Measurements from ENCODE around the gene RFX2.

Gene RFX2

GRCh38 chr19:6105444-6105843 lies 4.9 kb downstream of the RFX2 start:
- DNase-seq (ENCODE audit: extremely low read depth in 1 of 2, low read depth in 1 of 2): no peak

GRCh38 chr19:6103894-6104293 lies 6.4 kb downstream of the RFX2 start:
- no peak for DNase-seq (ENCODE audit: extremely low read depth in 1 of 2, low read depth in 1 of 2)

GRCh38 chr19:6103217-6103644 lies 7.1 kb downstream of the RFX2 start:
- DNase-seq (ENCODE audit: extremely low read depth in 1 of 2, low read depth in 1 of 2): no peak

GRCh38 chr19:6101991-6102390 lies 8.3 kb downstream of the RFX2 start:
- no peak for DNase-seq (ENCODE audit: extremely low read depth in 1 of 2, low read depth in 1 of 2)

- no peak for DNase-seq (ENCODE audit: extremely low read depth in 1 of 2, low read depth in 1 of 2)
Observed at GRCh38 chr19:6101291-6101825, 8.9 kb downstream of the RFX2 start.

GRCh38 chr19:6100284-6100915 lies 9.9 kb downstream of the RFX2 start:
- no peak for DNase-seq (ENCODE audit: extremely low read depth in 1 of 2, low read depth in 1 of 2)

- DNase-seq (ENCODE audit: extremely low read depth in 1 of 2, low read depth in 1 of 2): no peak
Observed at GRCh38 chr19:6099599-6099998, 10.7 kb downstream of the RFX2 start.

- no peak for DNase-seq (ENCODE audit: extremely low read depth in 1 of 2, low read depth in 1 of 2)
Observed at GRCh38 chr19:6099033-6099432, 11.3 kb downstream of the RFX2 start.

GRCh38 chr19:6098574-6098973 lies 11.7 kb downstream of the RFX2 start:
- no peak for DNase-seq (ENCODE audit: extremely low read depth in 1 of 2, low read depth in 1 of 2)

- no peak for DNase-seq (ENCODE audit: extremely low read depth in 1 of 2, low read depth in 1 of 2)
Observed at GRCh38 chr19:6097911-6098310, 12.4 kb downstream of the RFX2 start.

- DNase-seq (ENCODE audit: extremely low read depth in 1 of 2, low read depth in 1 of 2): no peak
Observed at GRCh38 chr19:6095760-6096159, 14.5 kb downstream of the RFX2 start.

- DNase-seq (ENCODE audit: extremely low read depth in 1 of 2, low read depth in 1 of 2): no peak
Observed at GRCh38 chr19:6092329-6093286, 17.7 kb downstream of the RFX2 start.

GRCh38 chr19:6091771-6092291 lies 18.5 kb downstream of the RFX2 start:
- DNase-seq (ENCODE audit: extremely low read depth in 1 of 2, low read depth in 1 of 2): no peak

GRCh38 chr19:6090634-6091033 lies 19.7 kb downstream of the RFX2 start:
- DNase-seq (ENCODE audit: extremely low read depth in 1 of 2, low read depth in 1 of 2): no peak

- DNase-seq (ENCODE audit: extremely low read depth in 1 of 2, low read depth in 1 of 2): no peak
Observed at GRCh38 chr19:6088602-6089049, 21.7 kb downstream of the RFX2 start.

- DNase-seq (ENCODE audit: extremely low read depth in 1 of 2, low read depth in 1 of 2): no peak
Observed at GRCh38 chr19:6087074-6087571, 23.2 kb downstream of the RFX2 start.

- no peak for DNase-seq (ENCODE audit: extremely low read depth in 1 of 2, low read depth in 1 of 2)
Observed at GRCh38 chr19:6086068-6086788, 24.1 kb downstream of the RFX2 start.

GRCh38 chr19:6084821-6085220 lies 25.5 kb downstream of the RFX2 start:
- DNase-seq (ENCODE audit: extremely low read depth in 1 of 2, low read depth in 1 of 2): no peak

GRCh38 chr19:6079107-6079506 lies 31.2 kb downstream of the RFX2 start:
- DNase-seq (ENCODE audit: extremely low read depth in 1 of 2, low read depth in 1 of 2): no peak

- DNase-seq (ENCODE audit: extremely low read depth in 1 of 2, low read depth in 1 of 2): no peak
Observed at GRCh38 chr19:6078068-6078467, 32.2 kb downstream of the RFX2 start.
